T47D (cell line): ENCODE measurements around the gene SLC41A1.

Experiments
- DNase-seq, 2 experiments: peaks; one replicate each; pipeline versions ENCODE4 v3.0.0 to v3.0.0-alpha.2; 2011 to 2012; ENCODE audit warnings: low read depth in 1 of 2, low spot score in 1 of 2
- JUND ChIP-seq: IDR thresholded peaks from 2 replicates; pipeline ENCODE4 v1.6.1; 2012; ENCODE audit warnings: low read depth
- in situ Hi-C: cut with HindIII; loops from 2 replicates; pipeline ENCODE4 v1.10.0; 2016; ENCODE audit warnings: low sequenced_read_pairs, low pct_unique_long_range_greater_than_20kb

SLC41A1 gene

DNA sequence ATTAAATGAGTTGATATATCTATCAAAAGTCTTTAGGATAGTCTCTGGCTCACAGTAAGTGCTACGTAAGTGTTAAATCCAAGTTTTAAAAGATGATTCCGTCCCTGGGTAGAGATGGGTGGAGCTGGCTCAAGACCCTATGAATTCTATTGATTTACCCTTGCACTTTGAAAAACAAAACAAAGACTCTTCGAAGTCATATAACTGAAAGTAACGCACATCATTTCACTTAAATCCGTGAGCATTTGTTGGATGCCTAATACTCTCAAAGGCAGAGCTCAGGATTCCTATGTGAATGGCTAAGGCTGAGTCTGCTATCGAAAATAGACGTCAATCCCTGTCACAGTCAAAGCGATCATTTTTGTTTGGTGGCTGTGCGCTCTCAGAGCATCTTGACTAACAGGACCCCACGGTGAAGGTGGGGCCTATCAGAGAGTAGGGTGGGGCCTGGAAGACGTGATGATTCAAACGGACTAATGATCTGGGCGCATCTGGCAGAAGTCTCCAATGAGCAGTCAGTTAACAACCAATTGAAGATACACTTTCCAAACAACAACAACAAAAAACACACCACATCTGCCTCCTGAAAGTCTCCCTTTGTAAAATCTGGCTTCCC is 61.9 kb downstream of the SLC41A1 start:
- no peak for TF ChIP-seq JUND
- in situ Hi-C loops, result no loop called here
- DNase-seq, result no peak

DNA sequence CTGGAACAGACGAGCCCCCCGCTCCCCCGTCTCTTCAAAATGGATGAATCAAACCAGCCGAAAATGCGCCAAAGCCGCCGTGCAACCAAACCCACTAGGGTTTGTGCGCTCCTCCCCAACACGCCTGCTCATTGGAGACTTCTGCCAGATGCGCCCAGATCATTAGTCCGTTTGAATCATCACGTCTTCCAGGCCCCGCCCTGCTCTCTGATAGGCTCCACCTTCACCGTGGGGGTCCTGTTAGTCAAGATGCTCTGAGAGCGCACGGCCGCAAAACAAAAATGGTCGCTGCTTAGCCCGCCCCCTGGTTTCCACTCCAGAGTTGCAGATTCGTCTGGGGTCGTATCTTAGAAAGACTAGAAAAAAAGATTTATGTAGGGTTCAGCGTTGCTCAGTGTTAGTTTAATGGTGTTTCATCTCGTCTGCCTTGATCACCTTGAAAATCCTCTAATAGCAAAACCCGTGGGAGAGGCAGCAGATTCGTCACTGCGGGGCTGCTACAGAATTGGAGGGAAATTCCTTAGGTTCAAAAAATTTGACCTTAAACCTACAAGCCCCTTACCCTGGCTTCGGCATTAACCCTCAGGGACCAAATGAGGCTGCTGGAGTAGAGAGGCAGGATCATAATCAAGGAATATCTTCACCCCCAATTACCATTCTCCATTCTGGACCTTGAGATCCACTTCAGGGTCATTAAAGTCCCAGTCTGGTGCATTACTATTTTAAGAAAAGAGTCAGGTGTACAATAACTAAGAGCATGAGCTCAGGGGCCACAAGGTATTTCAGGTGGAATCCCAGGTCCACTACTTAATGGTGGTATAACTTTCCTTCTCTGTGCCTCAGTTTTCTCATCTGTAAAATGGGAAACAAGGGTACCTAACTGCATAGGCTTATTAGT is 62.6 kb downstream of the SLC41A1 start, which contains the start of gene NUCKS1:
Gene NUCKS1, minus strand, starts transcription at position 45 of the 898 bp plus-strand sequence. CDS start 209 bp downstream, outside the sequence.
- peak; percentile 84 to 100 for DNase-seq
- in situ Hi-C loops, result no loop called here
- no peak for TF ChIP-seq JUND

- peak; percentile 89 to 99 for DNase-seq
- TF ChIP-seq JUND, result 0 out of 2 replicates have a peak, but pooled peaks have one; percentile 8
- in situ Hi-C loops, result no loop called here
These were observed 63.5 kb downstream of the SLC41A1 start for GRCh38 chr1:205749234-205750137.

- TF ChIP-seq JUND, result no peak
- in situ Hi-C loops, result no loop called here
- peak in 1 of 2 experiments; percentile 58 for DNase-seq
These were observed 64.4 kb downstream of the SLC41A1 start for GRCh38 chr1:205748403-205749233.

GRCh38 chr1:205746757-205747412 is 66.1 kb downstream of the SLC41A1 start:
- no peak for TF ChIP-seq JUND
- DNase-seq, result no peak
- in situ Hi-C loops, result no loop called here

GRCh38 chr1:205744403-205744802 is 68.6 kb downstream of the SLC41A1 start:
- TF ChIP-seq JUND, result no peak
- no peak for DNase-seq
- in situ Hi-C loops, result no loop called here

DNA sequence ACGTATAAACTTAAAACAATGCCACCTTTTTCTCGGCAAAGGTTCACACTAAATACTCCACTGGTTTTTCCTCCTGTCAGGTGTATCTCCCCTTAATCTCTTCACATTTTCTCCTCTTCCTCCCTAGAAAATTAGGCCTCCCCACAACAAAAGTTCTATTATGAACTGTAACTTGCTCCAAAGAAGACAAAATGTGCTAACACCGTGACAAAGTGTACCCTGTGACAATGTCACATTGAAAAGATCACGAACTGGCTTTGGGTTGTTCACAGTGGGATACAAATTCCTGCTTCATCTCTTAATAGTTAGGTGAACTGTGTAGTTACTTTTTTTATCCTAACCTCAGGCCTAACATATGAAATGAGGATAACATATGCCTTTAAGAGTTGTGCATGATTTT is 69.0 kb downstream of the SLC41A1 start:
- no peak for TF ChIP-seq JUND
- in situ Hi-C loops, result no loop called here
- DNase-seq, result no peak

DNA sequence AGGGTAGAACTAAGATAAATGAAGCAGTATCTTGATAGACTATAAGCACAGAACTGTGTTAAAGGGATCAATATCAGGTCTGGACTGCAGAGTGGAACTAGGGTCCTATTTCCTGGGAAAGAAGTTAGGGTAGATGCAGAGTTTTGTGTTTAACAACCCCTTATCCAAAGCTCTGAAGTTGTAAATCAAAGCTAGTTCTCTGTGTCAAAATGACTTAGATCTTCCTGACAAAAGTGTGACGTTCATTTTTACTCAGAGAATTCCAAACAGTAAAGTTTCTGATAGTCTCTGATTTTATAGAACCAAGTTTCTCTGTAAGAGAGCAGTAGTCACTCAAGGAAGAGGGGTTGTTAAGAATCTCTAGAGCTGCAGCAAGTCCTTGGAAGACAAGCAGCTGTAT is 71.3 kb downstream of the SLC41A1 start:
- no peak for DNase-seq
- no peak for TF ChIP-seq JUND
- in situ Hi-C loops, result no loop called here

DNA sequence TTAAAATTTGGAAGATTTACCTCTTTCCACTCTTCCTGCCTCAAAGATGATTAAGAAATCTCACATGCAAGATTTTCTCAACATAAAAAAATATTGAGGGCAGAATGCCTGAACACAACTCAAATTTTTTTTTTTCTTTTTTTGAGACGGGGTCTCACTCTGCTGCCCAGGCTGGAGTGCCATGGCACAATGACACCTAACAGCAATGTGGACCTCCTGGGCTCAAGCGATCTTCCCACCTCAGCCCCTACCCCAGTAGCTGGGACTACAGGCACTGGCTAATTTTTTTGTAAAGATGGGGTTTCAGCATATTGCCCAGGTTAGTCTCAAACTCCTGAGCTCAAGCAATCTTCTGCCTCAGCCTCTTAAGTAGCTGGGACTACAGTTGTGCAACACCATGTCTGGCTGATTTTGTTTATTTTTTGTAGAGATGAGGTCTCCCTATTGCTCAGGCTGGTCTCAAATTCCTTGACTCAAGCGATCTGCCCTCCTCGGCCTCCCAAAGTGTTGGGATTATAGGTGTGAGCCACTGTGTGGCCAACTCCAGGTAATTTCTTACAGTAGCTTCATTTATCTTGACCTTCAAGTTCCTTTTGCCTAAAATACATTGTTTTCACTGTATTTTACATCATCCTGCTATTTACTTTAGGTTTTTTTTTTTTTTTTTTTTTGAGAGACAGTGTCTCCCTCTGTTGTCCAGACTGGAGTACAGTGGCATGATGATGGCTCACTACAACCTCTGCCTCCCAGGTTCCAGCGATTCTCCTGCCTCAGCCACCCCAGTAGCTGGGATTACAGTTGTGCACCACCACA is 73.4 kb downstream of the SLC41A1 start:
- no peak for TF ChIP-seq JUND
- in situ Hi-C loops, result no loop called here
- no peak for DNase-seq
